ENCODE data around the gene FIGLA.

Gene FIGLA

DNA sequence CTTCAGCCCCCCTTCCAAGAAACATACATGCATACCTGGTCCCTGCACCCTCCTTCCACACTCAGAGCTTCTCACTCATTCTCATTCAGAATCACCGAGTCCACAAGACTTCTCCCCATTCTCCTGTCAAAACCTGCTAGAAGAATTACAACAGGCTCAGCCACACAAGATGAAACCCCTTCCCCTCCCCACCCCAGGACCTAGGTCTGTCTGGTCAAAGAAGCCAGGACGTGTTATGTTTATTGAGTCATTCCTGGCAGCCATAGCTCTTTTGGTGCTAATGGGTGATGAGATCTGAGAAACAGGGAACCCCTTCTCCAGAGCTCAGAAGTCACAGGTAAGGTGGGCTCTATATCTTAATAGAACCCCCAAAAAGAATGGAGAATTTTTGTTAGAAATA lies 21.0 kb downstream of the FIGLA start:
- DNase-seq: no peak

GRCh38 chr2:70768590-70769085 lies 21.8 kb downstream of the FIGLA start:
- DNase-seq: no peak

- peak; percentile 62 to 63 for DNase-seq
Observed at GRCh38 chr2:70767699-70768589, 22.5 kb downstream of the FIGLA start, which contains the start of gene ADD2. Gene ADD2 (minus strand): TSS chr2:70768200. CDS start chr2:70706408, 61,792 bp downstream.

DNA sequence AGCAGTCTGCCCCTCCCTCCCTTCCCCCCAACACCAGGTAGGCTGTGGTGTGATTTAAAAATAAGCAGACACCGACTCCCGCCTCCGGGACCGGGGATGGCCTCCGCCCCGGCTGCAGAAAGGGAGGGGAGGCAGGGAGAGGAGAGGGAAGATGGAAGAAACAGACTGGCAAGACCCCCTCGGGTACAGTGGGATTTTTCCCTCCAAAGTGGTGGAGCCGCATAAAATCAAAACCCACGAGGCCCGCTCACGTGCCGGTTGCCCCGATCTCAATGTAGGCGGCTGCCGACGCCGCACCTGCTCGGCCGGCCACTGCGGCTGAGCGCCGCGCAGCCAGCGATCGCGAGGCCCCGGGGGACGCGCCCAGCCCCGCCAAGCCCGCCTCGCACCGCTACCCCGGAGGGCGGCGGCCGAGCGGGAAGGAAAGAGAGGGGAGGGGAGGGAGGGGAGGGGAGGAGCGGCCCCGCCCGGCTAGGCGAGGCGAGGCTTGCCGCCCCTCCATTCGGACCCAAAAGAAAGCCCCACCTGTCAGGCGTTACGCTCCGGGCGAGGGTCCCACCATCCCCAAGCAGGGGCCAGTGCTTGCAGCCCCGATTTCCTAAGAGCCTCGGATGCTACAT lies 23.3 kb downstream of the FIGLA start:
- DNase-seq: peak; percentile 45 to 70

DNA sequence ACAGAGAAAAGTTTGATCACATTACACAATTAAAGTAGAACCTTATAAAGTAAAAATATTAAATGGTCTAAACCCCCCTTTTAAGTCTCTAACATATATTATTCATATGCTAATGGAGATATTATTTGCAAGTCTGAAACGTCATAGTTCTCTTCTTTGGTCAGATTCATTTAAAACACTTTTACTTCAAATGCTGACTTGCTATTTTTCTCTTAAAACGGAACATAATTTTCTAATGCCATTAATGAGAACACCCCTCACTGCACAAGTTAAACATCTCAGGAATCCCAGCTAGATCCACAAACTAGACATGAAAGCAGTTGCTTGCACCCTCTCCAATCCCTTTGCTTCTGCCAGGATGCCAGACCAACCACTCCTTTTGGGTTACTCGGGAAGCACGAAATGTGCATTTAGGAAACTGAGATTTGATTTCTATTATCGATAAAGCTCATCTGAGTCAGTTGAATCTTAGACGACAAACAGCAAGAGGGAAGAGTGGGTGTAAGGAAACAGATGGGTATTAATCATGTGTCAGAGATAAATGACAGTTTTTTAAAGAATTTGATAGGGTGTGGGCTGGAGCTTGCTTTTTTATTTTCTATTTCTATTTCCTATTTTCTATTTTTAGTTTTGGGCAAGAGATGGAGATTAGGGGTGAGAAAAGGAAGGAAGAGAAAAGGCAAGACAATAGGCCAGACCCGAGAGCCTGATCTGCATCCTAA lies 23.9 kb downstream of the FIGLA start:
- DNase-seq: peak in 1 of 2 experiments; percentile 13

- DNase-seq: no peak
Observed at GRCh38 chr2:70765507-70765906, 24.9 kb downstream of the FIGLA start.

DNA sequence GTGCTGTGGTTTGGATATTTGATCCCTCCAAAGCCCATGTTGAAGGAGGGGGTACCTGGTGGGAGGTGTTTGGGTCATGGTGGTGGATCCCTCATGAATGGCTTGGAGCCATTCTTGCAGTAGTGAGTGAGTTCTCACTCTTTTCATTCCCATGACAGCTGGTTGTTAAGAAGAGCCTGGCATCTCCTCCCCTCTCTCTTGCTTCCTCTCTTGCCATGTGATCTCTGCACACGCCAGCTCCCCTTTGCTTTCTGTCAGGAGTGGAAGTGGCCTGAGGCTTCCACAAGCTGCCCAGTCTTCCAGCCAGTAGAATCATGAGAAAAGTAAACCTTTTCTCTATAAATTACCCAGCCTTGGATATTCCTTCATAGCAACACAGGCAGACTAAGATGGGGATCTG lies 31.0 kb downstream of the FIGLA start:
- no peak for DNase-seq

GRCh38 chr2:70757966-70758365 lies 32.5 kb downstream of the FIGLA start:
- no peak for DNase-seq

- DNase-seq: no peak
Observed at GRCh38 chr2:70757360-70757759, 33.1 kb downstream of the FIGLA start.

DNA sequence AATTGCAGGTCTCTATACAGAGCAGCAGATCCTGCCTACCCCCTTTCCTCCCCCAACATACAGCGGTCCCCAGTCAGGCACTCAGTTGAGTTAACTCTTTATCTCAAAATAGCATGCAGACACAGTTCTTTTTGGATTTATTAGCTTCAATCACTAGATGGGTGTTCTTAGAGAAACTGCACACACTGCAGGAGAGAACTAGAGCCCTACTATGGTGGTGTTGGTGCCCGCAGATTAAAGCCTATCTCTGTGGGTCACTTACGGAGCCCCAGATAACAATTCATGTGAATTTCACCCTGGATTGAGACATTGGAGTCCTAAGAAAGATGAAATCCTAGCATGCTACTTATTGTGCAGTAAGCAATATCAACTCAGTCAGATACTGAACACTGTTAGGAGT lies 34.3 kb downstream of the FIGLA start:
- DNase-seq: no peak

DNA sequence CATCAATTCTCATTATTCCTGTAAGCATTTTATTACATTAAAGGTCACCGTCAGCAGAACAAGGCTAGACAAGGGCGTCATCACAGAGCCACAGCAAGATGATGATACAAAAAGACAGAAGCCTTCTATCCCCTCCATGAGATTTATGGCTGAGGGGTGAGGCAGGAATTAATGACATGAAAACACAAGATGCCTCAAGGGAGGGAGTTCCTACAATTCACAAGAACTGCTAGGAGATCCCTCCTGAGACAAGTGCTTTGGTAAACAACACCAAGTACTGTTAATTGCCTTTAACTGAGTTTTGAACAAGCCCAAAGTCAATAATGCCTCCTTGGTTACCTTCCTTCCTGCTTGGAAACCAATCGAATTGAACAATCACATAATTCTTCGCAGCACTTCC lies 36.5 kb downstream of the FIGLA start:
- no peak for DNase-seq

- DNase-seq: no peak
Observed at GRCh38 chr2:70753031-70753430, 37.4 kb downstream of the FIGLA start.

DNA sequence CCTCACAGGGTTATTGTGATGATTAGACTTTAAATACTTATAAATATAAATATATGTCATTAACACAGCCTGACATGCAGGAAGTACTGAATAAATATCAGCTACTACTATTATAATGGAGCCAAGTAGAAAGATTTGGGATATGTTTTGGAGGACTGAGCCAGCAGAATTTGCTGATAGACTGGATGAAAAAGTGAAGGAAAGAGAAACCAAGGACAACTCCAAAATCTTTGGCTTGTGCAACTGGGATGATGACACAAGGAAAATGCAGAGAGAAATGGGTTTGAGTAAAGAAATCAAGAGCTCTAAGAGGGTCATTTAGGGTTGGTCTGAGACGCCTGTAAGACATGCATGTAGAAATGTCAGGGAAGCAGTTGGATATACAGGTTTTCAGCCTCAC lies 38.0 kb downstream of the FIGLA start:
- DNase-seq: no peak

- peak in 1 of 2 experiments; percentile 1 for DNase-seq
Observed at GRCh38 chr2:70751881-70752280, 38.6 kb downstream of the FIGLA start.

GRCh38 chr2:70750320-70750719 lies 40.1 kb downstream of the FIGLA start:
- no peak for DNase-seq

GRCh38 chr2:70748002-70748784 lies 42.2 kb downstream of the FIGLA start:
- no peak for DNase-seq

- no peak for DNase-seq
Observed at GRCh38 chr2:70747284-70747683, 43.2 kb downstream of the FIGLA start.

GRCh38 chr2:70746094-70746974 lies 44.1 kb downstream of the FIGLA start:
- DNase-seq: peak in 1 of 2 experiments; percentile 5

DNA sequence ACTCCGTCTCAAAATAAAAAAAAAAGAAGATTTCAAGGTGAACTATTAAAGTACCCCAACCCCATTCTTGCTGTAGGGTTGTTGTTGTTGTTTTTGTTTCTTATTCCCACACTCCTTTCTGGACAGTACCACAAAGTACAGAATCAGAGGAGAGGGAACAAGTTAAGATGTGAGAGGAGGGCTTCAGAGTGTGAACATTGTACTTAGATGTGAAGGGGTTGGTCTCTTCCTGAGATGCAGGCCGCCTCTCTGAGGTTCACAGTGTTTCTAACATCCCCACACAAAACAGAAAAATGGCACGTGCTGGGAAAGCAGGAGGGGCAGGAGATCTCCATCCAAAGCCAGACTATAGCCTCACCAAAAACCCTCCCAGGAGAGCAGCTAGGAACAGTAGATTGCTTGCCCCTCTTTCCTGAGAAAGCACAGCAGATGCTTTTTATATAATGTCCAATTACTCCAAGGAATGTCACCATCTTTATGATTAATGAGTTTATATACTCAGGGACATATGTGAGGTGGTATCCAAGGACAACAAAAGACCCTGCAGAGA lies 45.1 kb downstream of the FIGLA start:
- no peak for DNase-seq

DNA sequence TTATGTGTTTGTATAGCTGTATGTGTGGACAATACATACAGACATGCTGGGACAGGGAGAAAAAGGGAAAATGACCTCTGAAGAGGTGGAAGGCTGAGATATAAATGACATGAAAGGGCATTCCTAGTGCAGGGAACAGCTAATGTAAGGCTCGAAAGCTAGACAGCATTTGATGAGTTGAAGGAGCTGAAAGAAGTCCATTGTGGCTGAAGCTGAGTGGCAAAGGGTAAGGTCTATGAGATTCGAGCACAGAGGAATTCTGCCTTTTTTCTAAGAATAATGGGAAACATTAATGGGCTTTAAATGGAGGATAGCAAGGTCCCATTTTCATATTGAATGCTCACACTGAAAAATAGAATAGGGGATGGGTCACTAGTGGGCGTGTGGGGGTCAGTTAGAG lies 46.0 kb downstream of the FIGLA start:
- no peak for DNase-seq

DNA sequence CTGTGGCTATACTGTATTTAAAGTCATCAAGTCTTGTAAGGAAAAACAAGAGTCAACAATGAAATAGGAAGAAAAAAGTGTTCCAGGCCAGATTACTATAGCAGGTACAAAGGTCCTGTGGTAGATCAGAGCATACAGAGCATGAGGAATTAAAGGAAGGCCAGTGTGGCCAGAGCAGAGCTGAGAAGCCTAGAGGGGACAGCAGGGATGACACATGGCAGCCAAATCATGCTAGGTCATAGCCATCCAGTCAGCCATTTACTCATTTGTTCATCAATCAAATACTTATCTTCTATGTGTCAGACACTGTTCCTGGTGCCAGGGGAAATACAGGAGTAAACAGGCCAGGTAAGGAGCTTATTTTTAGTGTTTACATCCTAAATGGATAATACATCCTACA lies 46.8 kb downstream of the FIGLA start:
- no peak for DNase-seq
